Urinary bladder (tissue), 4 donors: ENCODE data around the gene SLC22A23. TPM values are rescaled to one million over a fixed set of nuclear protein-coding genes. Genes with fewer than 3 reads are reported as not detected.

Experiments
- DNase-seq: peaks from one replicate; pipeline ENCODE4 v3.0.0-alpha.2; 2015; ENCODE audit errors: extremely low spot score
- H3K27ac ChIP-seq: one replicate; pipeline ENCODE4 v1.5.1; 2013; ENCODE audit warnings: low read depth, mild to moderate bottlenecking, moderate library complexity
- H3K36me3 ChIP-seq: one replicate; pipeline ENCODE4 v1.6.1; 2013; ENCODE audit warnings: mild to moderate bottlenecking, moderate library complexity; ENCODE audit not compliant: insufficient read depth
- H3K4me1 ChIP-seq: one replicate; pipeline ENCODE4 v1.6.1; 2013; ENCODE audit warnings: mild to moderate bottlenecking, moderate library complexity; ENCODE audit not compliant: insufficient read depth
- H3K4me3 ChIP-seq: one replicate; pipeline ENCODE4 v1.5.1; 2013; ENCODE audit warnings: low read depth, low read length
- WGBS: extraction: QIAGEN DNeasy Blood & Tissue Kit; methylation state at CpG from one replicate; pipeline ENCODE4 v1.1.7; 2013; 5-methylcytosine and 5-hydroxymethylcytosine counted together
- polyA plus RNA-seq: library from polyadenylated mRNA; stranded (reverse); fragments of 200-250 nt; gene quantifications from one replicate; pipeline ENCODE4 v1.2.3, GENCODE V29; 2013
- total RNA-seq: library from RNA; depleted of rRNA; stranded (reverse); fragments of >200 nt; gene quantifications from one replicate; pipeline ENCODE4 v1.2.3, GENCODE V29; 2014
- donor health status: healthy with polysubstance abuse.
- donor health status: healthy.

The SLC22A23 gene
- total and polyA plus RNA-seq, 2 donors, result 4.9 to 6.6 TPM

- 87% methylated on average over 20 of the region's 20 CpGs for WGBS
- no peak for DNase-seq
- Histone ChIP-seq H3K36me3 (no peaks in the 10 kb centered on the region), H3K4me1 (no peaks in the 10 kb centered on the region), H3K27ac (no peak overlapping the region), H3K4me3 (no peak overlapping the region)
Measured at GRCh38 chr6:3314621-3315467, 142.0 kb downstream of the SLC22A23 start.

- DNase-seq, result no peak
- Histone ChIP-seq H3K36me3 (no peaks in the 10 kb centered on the region), H3K4me3 (no peak overlapping the region), H3K4me1 (no peaks in the 10 kb centered on the region), H3K27ac (no peak overlapping the region)
- 93% methylated on average over 7 of the region's 7 CpGs for WGBS
Measured at GRCh38 chr6:3314176-3314575, 142.7 kb downstream of the SLC22A23 start.

- 74% methylated on average over 11 of the region's 11 CpGs for WGBS
- H3K27ac ChIP-seq, result no peak overlapping the region
- H3K4me1 ChIP-seq, result no peaks in the 10 kb centered on the region
- H3K4me3 ChIP-seq, result no peak overlapping the region
- no peaks in the 10 kb centered on the region for H3K36me3 ChIP-seq
- no peak for DNase-seq
Measured at GRCh38 chr6:3312604-3313231, 144.1 kb downstream of the SLC22A23 start.

GRCh38 chr6:3311826-3312225, 145.0 kb downstream of the SLC22A23 start:
- WGBS, result 96% methylated on average over 6 of the region's 6 CpGs
- DNase-seq, result no peak
- Histone ChIP-seq H3K4me3 (no peak overlapping the region), H3K36me3 (no peaks in the 10 kb centered on the region), H3K4me1 (no peaks in the 10 kb centered on the region), H3K27ac (no peak overlapping the region)

- Histone ChIP-seq H3K4me1 (no peaks in the 10 kb centered on the region), H3K4me3 (no peak overlapping the region), H3K27ac (no peak overlapping the region), H3K36me3 (no peaks in the 10 kb centered on the region)
- 85% methylated on average over 9 of the region's 9 CpGs for WGBS
- DNase-seq, result no peak
Measured at GRCh38 chr6:3310703-3311102, 146.1 kb downstream of the SLC22A23 start.

GRCh38 chr6:3310051-3310448, 146.8 kb downstream of the SLC22A23 start:
- Histone ChIP-seq H3K36me3 (no peaks in the 10 kb centered on the region), H3K27ac (no peak overlapping the region), H3K4me3 (no peak overlapping the region), H3K4me1 (no peaks in the 10 kb centered on the region)
- WGBS, result 89% methylated on average over 6 of the region's 6 CpGs
- DNase-seq, result no peak

- DNase-seq, result no peak
- H3K36me3 ChIP-seq, result no peaks in the 10 kb centered on the region
- no peak overlapping the region for H3K27ac ChIP-seq
- no peak overlapping the region for H3K4me3 ChIP-seq
- WGBS, result 90% methylated on average over 11 of the region's 11 CpGs
- no peaks in the 10 kb centered on the region for H3K4me1 ChIP-seq
Measured at GRCh38 chr6:3309391-3310050, 147.3 kb downstream of the SLC22A23 start.

- Histone ChIP-seq H3K27ac (no peak overlapping the region), H3K4me3 (no peak overlapping the region), H3K36me3 (no peaks in the 10 kb centered on the region), H3K4me1 (no peaks in the 10 kb centered on the region)
- no peak for DNase-seq
- 97% methylated on average over 10 of the region's 10 CpGs for WGBS
Measured at GRCh38 chr6:3308106-3308505, 148.7 kb downstream of the SLC22A23 start.

GRCh38 chr6:3307436-3307835, 149.4 kb downstream of the SLC22A23 start:
- H3K4me3 ChIP-seq, result no peak overlapping the region
- H3K4me1 ChIP-seq, result no peaks in the 10 kb centered on the region
- DNase-seq, result no peak
- H3K27ac ChIP-seq, result no peak overlapping the region
- H3K36me3 ChIP-seq, result no peaks in the 10 kb centered on the region
- 94% methylated on average over 12 of the region's 12 CpGs for WGBS

- H3K27ac ChIP-seq, result no peak overlapping the region
- 88% methylated on average over 10 of the region's 10 CpGs for WGBS
- H3K4me1 ChIP-seq, result no peaks in the 10 kb centered on the region
- no peak for DNase-seq
- H3K4me3 ChIP-seq, result no peak overlapping the region
- no peaks in the 10 kb centered on the region for H3K36me3 ChIP-seq
Measured at GRCh38 chr6:3306848-3307247, 150.0 kb downstream of the SLC22A23 start.

GRCh38 chr6:3305831-3306230, 151.0 kb downstream of the SLC22A23 start:
- Histone ChIP-seq H3K36me3 (no peaks in the 10 kb centered on the region), H3K27ac (no peak overlapping the region), H3K4me1 (no peaks in the 10 kb centered on the region), H3K4me3 (no peak overlapping the region)
- DNase-seq, result no peak
- WGBS, result 81% methylated on average over 3 of the region's 3 CpGs

- Histone ChIP-seq H3K4me3 (no peak overlapping the region), H3K36me3 (no peaks in the 10 kb centered on the region), H3K27ac (no peak overlapping the region), H3K4me1 (no peaks in the 10 kb centered on the region)
- 88% methylated on average over 8 of the region's 8 CpGs for WGBS
- DNase-seq, result no peak
Measured at GRCh38 chr6:3305216-3305565, 151.7 kb downstream of the SLC22A23 start.

GRCh38 chr6:3304500-3305215, 152.2 kb downstream of the SLC22A23 start:
- H3K36me3 ChIP-seq, result no peaks in the 10 kb centered on the region
- H3K4me1 ChIP-seq, result no peaks in the 10 kb centered on the region
- 90% methylated on average over 16 of the region's 16 CpGs for WGBS
- H3K4me3 ChIP-seq, result no peak overlapping the region
- no peak for DNase-seq
- H3K27ac ChIP-seq, result no peak overlapping the region
